Breast epithelium (tissue), 3 donors: ENCODE measurements around the gene CCDC149.

Experiments
- POLR2A ChIP-seq: fragments of 450-650 bp; IDR thresholded peaks from one replicate; pipeline ENCODE4 v1.6.1; 2016; ENCODE audit warnings: antibody characterized with exemption, mild to moderate bottlenecking, moderate library complexity
- TF ChIP-seq, protein P1 (sequence below), 3 donors: fragments of 450-650 bp; IDR thresholded peaks; one replicate each; pipeline ENCODE4 v1.5.1; 2016 to 2017; ENCODE audit warnings: antibody characterized with exemption in 3 of 3, mild to moderate bottlenecking in 3 of 3, moderate library complexity in 3 of 3

DNA sequence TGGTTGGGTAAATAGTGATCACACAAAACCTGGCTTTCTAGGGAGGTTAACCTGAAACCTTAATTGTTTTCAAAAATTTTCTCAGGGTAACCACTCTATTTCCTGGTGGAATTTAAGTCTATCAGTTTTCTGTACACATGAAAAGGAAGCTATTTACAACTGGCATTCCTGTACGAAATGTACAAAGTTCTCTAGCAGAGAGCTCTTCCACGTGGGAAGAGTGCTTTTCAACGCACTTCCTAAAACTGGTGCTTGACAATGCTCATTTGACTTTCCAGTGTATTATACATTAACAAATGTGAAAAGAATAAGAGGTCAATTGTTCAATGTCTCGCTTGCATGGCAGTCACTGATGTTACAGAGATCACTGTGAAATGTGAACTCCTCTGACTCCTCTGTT, 120.3 kb downstream of the CCDC149 start:
- TF ChIP-seq, protein P1, sequence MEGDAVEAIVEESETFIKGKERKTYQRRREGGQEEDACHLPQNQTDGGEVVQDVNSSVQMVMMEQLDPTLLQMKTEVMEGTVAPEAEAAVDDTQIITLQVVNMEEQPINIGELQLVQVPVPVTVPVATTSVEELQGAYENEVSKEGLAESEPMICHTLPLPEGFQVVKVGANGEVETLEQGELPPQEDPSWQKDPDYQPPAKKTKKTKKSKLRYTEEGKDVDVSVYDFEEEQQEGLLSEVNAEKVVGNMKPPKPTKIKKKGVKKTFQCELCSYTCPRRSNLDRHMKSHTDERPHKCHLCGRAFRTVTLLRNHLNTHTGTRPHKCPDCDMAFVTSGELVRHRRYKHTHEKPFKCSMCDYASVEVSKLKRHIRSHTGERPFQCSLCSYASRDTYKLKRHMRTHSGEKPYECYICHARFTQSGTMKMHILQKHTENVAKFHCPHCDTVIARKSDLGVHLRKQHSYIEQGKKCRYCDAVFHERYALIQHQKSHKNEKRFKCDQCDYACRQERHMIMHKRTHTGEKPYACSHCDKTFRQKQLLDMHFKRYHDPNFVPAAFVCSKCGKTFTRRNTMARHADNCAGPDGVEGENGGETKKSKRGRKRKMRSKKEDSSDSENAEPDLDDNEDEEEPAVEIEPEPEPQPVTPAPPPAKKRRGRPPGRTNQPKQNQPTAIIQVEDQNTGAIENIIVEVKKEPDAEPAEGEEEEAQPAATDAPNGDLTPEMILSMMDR (IDR thresholded peaks at IDR 0.05), result no peak
- TF ChIP-seq POLR2A, result no peak
